Neural cell (in vitro differentiated cells): ENCODE results near the gene LDLRAD3.

Source experiments
- EP300 ChIP-seq: fragments of 450-650 bp; conservative IDR thresholded peaks from 2 replicates; pipeline ENCODE4 v1.6.1; 2014; ENCODE audit warnings: antibody characterized with exemption, mild to moderate bottlenecking, moderate library complexity; ENCODE audit not compliant: poor library complexity, severe bottlenecking
- EZH2 ChIP-seq: fragments of 200-600, 300-800 bp; shearing (Covaris generic), sonication (generic); IDR thresholded peaks from 2 replicates; pipeline ENCODE4 v1.6.1; 2014; ENCODE audit warnings: antibody characterized with exemption, low read length, borderline replicate concordance, mild to moderate bottlenecking; ENCODE audit not compliant: insufficient read depth, poor library complexity, severe bottlenecking
- POLR2AphosphoS5 ChIP-seq: IDR thresholded peaks from 2 replicates; pipeline ENCODE4 v1.6.1; 2012
- RAD21 ChIP-seq: fragments of 450-650 bp; conservative IDR thresholded peaks from 2 replicates; pipeline ENCODE4 v1.6.1; 2014; ENCODE audit warnings: antibody characterized with exemption, mild to moderate bottlenecking, moderate library complexity
- TAF1 ChIP-seq: IDR thresholded peaks from 2 replicates; pipeline ENCODE4 v1.6.1; 2012; ENCODE audit warnings: low read depth
- TF ChIP-seq, protein P1 (sequence below): fragments of 450-650 bp; IDR thresholded peaks from 2 replicates; pipeline ENCODE4 v1.5.1; 2014; ENCODE audit warnings: antibody characterized with exemption, mild to moderate bottlenecking, moderate library complexity; ENCODE audit not compliant: poor library complexity, severe bottlenecking
- TF ChIP-seq, protein P2 (sequence below): IDR thresholded peaks from 2 replicates; pipeline ENCODE4 v1.6.1; 2012; ENCODE audit warnings: borderline replicate concordance

DNA sequence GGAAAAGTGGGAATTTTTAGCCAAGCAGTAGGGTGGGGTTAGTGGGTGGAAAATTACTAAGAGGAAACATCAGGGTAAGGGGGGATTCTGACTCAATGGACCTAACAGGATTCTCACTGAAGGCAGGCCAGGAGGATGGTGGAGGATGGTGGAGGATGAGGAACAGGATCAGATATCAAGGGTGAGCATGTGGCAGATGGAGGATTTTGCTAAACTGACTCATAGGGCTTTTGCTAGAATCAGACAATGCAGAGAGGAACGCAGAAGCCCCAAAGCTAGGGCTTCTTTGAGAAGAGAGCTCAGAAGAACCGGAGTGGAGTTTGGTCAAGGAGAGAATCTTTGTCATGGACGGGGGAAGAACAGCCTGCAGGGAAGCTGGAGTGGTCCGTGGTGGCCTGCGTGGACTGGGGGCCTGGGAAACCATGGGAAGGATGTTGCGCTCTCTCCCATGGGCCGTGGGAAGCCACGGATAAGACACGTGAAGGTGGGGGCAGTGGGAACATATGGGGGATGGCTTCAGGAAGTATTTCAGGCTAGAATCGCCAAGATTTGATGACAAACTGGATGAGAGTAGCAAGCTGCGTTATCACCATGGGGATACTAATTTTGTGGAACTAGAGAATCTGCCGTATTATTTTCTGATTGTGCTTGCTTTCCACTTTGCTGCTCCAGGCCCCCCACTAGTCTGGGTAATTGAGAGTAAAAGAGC, 165.2 kb downstream of the LDLRAD3 start:
- TF ChIP-seq, protein P1, sequence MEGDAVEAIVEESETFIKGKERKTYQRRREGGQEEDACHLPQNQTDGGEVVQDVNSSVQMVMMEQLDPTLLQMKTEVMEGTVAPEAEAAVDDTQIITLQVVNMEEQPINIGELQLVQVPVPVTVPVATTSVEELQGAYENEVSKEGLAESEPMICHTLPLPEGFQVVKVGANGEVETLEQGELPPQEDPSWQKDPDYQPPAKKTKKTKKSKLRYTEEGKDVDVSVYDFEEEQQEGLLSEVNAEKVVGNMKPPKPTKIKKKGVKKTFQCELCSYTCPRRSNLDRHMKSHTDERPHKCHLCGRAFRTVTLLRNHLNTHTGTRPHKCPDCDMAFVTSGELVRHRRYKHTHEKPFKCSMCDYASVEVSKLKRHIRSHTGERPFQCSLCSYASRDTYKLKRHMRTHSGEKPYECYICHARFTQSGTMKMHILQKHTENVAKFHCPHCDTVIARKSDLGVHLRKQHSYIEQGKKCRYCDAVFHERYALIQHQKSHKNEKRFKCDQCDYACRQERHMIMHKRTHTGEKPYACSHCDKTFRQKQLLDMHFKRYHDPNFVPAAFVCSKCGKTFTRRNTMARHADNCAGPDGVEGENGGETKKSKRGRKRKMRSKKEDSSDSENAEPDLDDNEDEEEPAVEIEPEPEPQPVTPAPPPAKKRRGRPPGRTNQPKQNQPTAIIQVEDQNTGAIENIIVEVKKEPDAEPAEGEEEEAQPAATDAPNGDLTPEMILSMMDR, result no peak
- TF ChIP-seq EZH2, result no peak
- no peak for TF ChIP-seq EP300
- TF ChIP-seq TAF1, result no peak
- peak; percentile 21 for TF ChIP-seq POLR2AphosphoS5
- TF ChIP-seq, protein P2, sequence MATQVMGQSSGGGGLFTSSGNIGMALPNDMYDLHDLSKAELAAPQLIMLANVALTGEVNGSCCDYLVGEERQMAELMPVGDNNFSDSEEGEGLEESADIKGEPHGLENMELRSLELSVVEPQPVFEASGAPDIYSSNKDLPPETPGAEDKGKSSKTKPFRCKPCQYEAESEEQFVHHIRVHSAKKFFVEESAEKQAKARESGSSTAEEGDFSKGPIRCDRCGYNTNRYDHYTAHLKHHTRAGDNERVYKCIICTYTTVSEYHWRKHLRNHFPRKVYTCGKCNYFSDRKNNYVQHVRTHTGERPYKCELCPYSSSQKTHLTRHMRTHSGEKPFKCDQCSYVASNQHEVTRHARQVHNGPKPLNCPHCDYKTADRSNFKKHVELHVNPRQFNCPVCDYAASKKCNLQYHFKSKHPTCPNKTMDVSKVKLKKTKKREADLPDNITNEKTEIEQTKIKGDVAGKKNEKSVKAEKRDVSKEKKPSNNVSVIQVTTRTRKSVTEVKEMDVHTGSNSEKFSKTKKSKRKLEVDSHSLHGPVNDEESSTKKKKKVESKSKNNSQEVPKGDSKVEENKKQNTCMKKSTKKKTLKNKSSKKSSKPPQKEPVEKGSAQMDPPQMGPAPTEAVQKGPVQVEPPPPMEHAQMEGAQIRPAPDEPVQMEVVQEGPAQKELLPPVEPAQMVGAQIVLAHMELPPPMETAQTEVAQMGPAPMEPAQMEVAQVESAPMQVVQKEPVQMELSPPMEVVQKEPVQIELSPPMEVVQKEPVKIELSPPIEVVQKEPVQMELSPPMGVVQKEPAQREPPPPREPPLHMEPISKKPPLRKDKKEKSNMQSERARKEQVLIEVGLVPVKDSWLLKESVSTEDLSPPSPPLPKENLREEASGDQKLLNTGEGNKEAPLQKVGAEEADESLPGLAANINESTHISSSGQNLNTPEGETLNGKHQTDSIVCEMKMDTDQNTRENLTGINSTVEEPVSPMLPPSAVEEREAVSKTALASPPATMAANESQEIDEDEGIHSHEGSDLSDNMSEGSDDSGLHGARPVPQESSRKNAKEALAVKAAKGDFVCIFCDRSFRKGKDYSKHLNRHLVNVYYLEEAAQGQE, result no peak
- TF ChIP-seq RAD21, result no peak
